NCI-H128 (cell line): ENCODE data around the gene SLC43A3.

Experiments
- DNase-seq: peaks from one replicate; lab custom pipeline; 2025; ENCODE audit not compliant: unreplicated experiment; lab: John Stamatoyannopoulos, UW

SLC43A3 gene

GRCh38 chr11:57426929-57427726 is at the start of gene SLC43A3:
TSS of gene SLC43A3 (minus strand) at chr11:57427121. CDS start at chr11:57426172, 949 bp downstream.
- DNase-seq, result no peak

- DNase-seq, result no peak
Observed at GRCh38 chr11:57476047-57476756, 49.3 kb upstream of the SLC43A3 start.

GRCh38 chr11:57475671-57476046 is 48.7 kb upstream of the SLC43A3 start:
- DNase-seq, result no peak

- DNase-seq, result no peak
Observed at GRCh38 chr11:57475191-57475590, 48.3 kb upstream of the SLC43A3 start.

GRCh38 chr11:57474803-57475115 is 47.8 kb upstream of the SLC43A3 start:
- no peak for DNase-seq

- DNase-seq, result no peak
Observed at GRCh38 chr11:57474017-57474802, 47.3 kb upstream of the SLC43A3 start.

GRCh38 chr11:57473285-57473841 is 46.4 kb upstream of the SLC43A3 start:
- no peak for DNase-seq

- no peak for DNase-seq
Observed at GRCh38 chr11:57471496-57471895, 44.6 kb upstream of the SLC43A3 start.

- no peak for DNase-seq
Observed at GRCh38 chr11:57469268-57469667, 42.3 kb upstream of the SLC43A3 start.

- no peak for DNase-seq
Observed at GRCh38 chr11:57468276-57468675, 41.4 kb upstream of the SLC43A3 start.

- no peak for DNase-seq
Observed at GRCh38 chr11:57467508-57468157, 40.7 kb upstream of the SLC43A3 start.

- DNase-seq, result no peak
Observed at GRCh38 chr11:57466680-57467079, 39.8 kb upstream of the SLC43A3 start.

- no peak for DNase-seq
Observed at GRCh38 chr11:57464539-57465181, 37.7 kb upstream of the SLC43A3 start.

- DNase-seq, result no peak
Observed at GRCh38 chr11:57463671-57464538, 37.0 kb upstream of the SLC43A3 start.

- no peak for DNase-seq
Observed at GRCh38 chr11:57462597-57462996, 35.7 kb upstream of the SLC43A3 start.

- DNase-seq, result no peak
Observed at GRCh38 chr11:57461841-57462489, 35.0 kb upstream of the SLC43A3 start.

- no peak for DNase-seq
Observed at GRCh38 chr11:57460758-57461749, 34.1 kb upstream of the SLC43A3 start.
